OCI-LY3 (cell line): ENCODE measurements around the gene KRTAP13-2.

Experiments used
- EZH2phosphoT487 ChIP-seq: fragments of 200-600 bp; shearing (Covaris generic); IDR thresholded peaks from 2 replicates; pipeline ENCODE4 v1.6.1; 2018; ENCODE audit warnings: antibody characterized with exemption, mixed run types, low read depth
- TF ChIP-seq, protein P1 (sequence below): fragments of 200-600, 300-600 bp; sonication (generic); IDR thresholded peaks from 2 replicates; pipeline ENCODE4 v1.5.1; 2014; ENCODE audit warnings: antibody characterized with exemption, low read length, low read depth

DNA sequence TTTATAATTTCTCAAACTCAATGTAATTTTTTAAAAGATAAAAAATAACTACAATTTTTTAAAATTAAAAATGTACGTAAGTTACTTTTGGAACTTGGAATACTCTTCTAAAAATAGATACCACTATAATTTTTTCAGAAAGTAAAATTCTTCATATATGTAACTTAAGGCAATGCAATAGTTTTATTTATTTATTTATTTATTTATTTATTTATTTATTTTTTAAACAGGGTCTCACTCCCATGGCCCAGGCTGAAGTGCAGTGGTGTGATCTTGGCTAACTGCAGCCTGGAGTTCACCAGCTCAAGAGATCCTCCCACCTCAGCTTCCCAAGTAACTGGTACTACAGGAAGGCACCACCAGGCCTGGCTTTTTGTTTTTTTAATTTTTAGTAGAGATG is 20.5 kb downstream of the KRTAP13-2 start:
- TF ChIP-seq, protein P1, sequence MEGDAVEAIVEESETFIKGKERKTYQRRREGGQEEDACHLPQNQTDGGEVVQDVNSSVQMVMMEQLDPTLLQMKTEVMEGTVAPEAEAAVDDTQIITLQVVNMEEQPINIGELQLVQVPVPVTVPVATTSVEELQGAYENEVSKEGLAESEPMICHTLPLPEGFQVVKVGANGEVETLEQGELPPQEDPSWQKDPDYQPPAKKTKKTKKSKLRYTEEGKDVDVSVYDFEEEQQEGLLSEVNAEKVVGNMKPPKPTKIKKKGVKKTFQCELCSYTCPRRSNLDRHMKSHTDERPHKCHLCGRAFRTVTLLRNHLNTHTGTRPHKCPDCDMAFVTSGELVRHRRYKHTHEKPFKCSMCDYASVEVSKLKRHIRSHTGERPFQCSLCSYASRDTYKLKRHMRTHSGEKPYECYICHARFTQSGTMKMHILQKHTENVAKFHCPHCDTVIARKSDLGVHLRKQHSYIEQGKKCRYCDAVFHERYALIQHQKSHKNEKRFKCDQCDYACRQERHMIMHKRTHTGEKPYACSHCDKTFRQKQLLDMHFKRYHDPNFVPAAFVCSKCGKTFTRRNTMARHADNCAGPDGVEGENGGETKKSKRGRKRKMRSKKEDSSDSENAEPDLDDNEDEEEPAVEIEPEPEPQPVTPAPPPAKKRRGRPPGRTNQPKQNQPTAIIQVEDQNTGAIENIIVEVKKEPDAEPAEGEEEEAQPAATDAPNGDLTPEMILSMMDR, result no peak
- TF ChIP-seq EZH2phosphoT487, result no peak
